A549 (cell line): ENCODE data around the gene COA8. TPM values are rescaled to one million over a fixed set of nuclear protein-coding genes. Genes with fewer than 3 reads are reported as not detected.

Experiments
- ATAC-seq, 2 experiments: fragments of 200-7000 bp in 1 of 2; fragments of >200 bp in 1 of 2; cut with Nextera tagmentation in 1 of 2; cut with Tn5 transposase in 1 of 2; 3 replicates each; pipeline versions ENCODE4 v1.8.0 to v1.9.1; 2018 to 2020; ENCODE audit warnings: mild to moderate bottlenecking in 1 of 2, moderate library complexity in 1 of 2
- CTCF ChIA-PET: fragments of 300-600 bp; sonication (Branson Sonifier 250); formaldehyde crosslinking; extraction: SDS; loops from one replicate; lab custom pipeline; 2021; ENCODE audit warnings: antibody characterized with exemption, inconsistent platforms; lab: Yijun Ruan, JAX
- POLR2A ChIA-PET: fragments of 350-600 bp; formaldehyde crosslinking; extraction: SDS; loops from one replicate; lab custom pipeline; 2021; ENCODE audit warnings: antibody characterized with exemption, inconsistent platforms; lab: Yijun Ruan, JAX
- DNase-seq, 2 experiments: peaks; one replicate each; pipeline versions ENCODE4 v3.0.0 to v3.0.0-alpha.2; 2011 to 2016; ENCODE audit warnings: low read depth in 1 of 2, low spot score in 1 of 2
- FAIRE-seq: peaks from 2 replicates; lab custom pipeline; 2011; peaks lifted over from hg19 to GRCh38; lab: Jason Lieb, UNC
- H3K27ac ChIP-seq, 2 experiments: fragments of >200 bp; sonication (Bioruptor Twin); formaldehyde crosslinking; 3 replicates each; pipeline ENCODE4 v1.5.1; 2016 to 2017
- H3K4me1 ChIP-seq: fragments of >200 bp; sonication (Bioruptor Twin); formaldehyde crosslinking; 3 replicates; pipeline ENCODE4 v1.6.1; 2016
- H3K4me2 ChIP-seq: fragments of >200 bp; sonication (Bioruptor Twin); formaldehyde crosslinking; 3 replicates; pipeline ENCODE4 v1.6.1; 2016
- H3K4me3 ChIP-seq: fragments of >200 bp; sonication (Bioruptor Twin); formaldehyde crosslinking; 3 replicates; pipeline ENCODE4 v1.5.1; 2016
- H3K9me3 ChIP-seq: fragments of >200 bp; sonication (Bioruptor Twin); formaldehyde crosslinking; 3 replicates; pipeline ENCODE4 v1.6.1; 2016
- BCL3 ChIP-seq: fragments of >200 bp; sonication (Bioruptor Twin); formaldehyde crosslinking; IDR thresholded peaks from 3 replicates; pipeline ENCODE4 v1.6.1; 2016
- BHLHE40 ChIP-seq: IDR thresholded peaks from 2 replicates; pipeline ENCODE4 v1.6.1; 2012; ENCODE audit warnings: low read depth, low read length, inconsistent platforms
- CBX8 ChIP-seq: fragments of 200-600 bp; sonication (generic); IDR thresholded peaks from 2 replicates; pipeline ENCODE4 v1.6.1; 2016
- CHD2 ChIP-seq: fragments of 150-350 bp; IDR thresholded peaks from 2 replicates; pipeline ENCODE4 v1.6.1; 2014; ENCODE audit warnings: low read length; ENCODE audit not compliant: partially characterized antibody
- EHF ChIP-seq: fragments of 250-450 bp; sonication (Bioruptor Pico); IDR thresholded peaks from 2 replicates; pipeline ENCODE4 v1.5.0; 2020; ENCODE audit warnings: mild to moderate bottlenecking
- ELK1 ChIP-seq: fragments of 150-350 bp; IDR thresholded peaks from 2 replicates; pipeline ENCODE4 v1.6.1; 2014; ENCODE audit warnings: low read depth, mild to moderate bottlenecking, low read length
- ESRRA ChIP-seq: fragments of 150-350 bp; IDR thresholded peaks from 2 replicates; pipeline ENCODE4 v1.6.1; 2014; ENCODE audit warnings: mild to moderate bottlenecking, low read length, borderline replicate concordance
- FOSB ChIP-seq: fragments of 250-450 bp; sonication (Bioruptor Pico); IDR thresholded peaks from 2 replicates; pipeline ENCODE4 v1.5.0; 2020; ENCODE audit warnings: mild to moderate bottlenecking, moderate library complexity
- FOSL2 ChIP-seq, 2 experiments: fragments of 450-650 bp in 1 of 2; fragments of >200 bp in 1 of 2; sonication (Bioruptor Twin) in 1 of 2; formaldehyde crosslinking; IDR thresholded peaks; 2 replicates each; pipeline versions ENCODE4 v1.5.0 to v1.6.1; 2016 to 2020; ENCODE audit warnings: mild to moderate bottlenecking in 1 of 2, moderate library complexity in 1 of 2
- GATA3 ChIP-seq: IDR thresholded peaks from 2 replicates; pipeline ENCODE4 v1.6.1; 2012; ENCODE audit warnings: borderline replicate concordance
- HDAC2 ChIP-seq: fragments of 200-600 bp; sonication (generic); IDR thresholded peaks from 2 replicates; pipeline ENCODE4 v1.6.1; 2016
- HOXA7 ChIP-seq: fragments of 250-450 bp; sonication (Bioruptor Pico); IDR thresholded peaks from 2 replicates; pipeline ENCODE4 v1.5.0; 2020; ENCODE audit warnings: mild to moderate bottlenecking, moderate library complexity
- KDM1A ChIP-seq: fragments of 200-600 bp; sonication (generic); IDR thresholded peaks from 2 replicates; pipeline ENCODE4 v1.6.1; 2016; ENCODE audit warnings: low read depth, mild to moderate bottlenecking
- PHF8 ChIP-seq: fragments of 200-600 bp; sonication (generic); IDR thresholded peaks from 2 replicates; pipeline ENCODE4 v1.6.1; 2016; ENCODE audit warnings: low read depth, mild to moderate bottlenecking, antibody characterized with exemption, moderate library complexity, borderline replicate concordance
- POLR2A ChIP-seq: IDR thresholded peaks from 2 replicates; pipeline ENCODE4 v1.6.1; 2012; ENCODE audit warnings: mild to moderate bottlenecking, low read length
- POLR2AphosphoS2 ChIP-seq: conservative IDR thresholded peaks from 2 replicates; pipeline ENCODE4 v1.6.1; 2012; ENCODE audit warnings: low read length, improper control_type of control experiment, inconsistent platforms
- REST ChIP-seq: fragments of 200-600 bp; sonication (generic); IDR thresholded peaks from 2 replicates; pipeline ENCODE4 v1.6.1; 2016; ENCODE audit warnings: antibody characterized with exemption, mild to moderate bottlenecking, moderate library complexity
- RFX5 ChIP-seq: fragments of 450-650 bp; IDR thresholded peaks from 2 replicates; pipeline ENCODE4 v1.7.1; 2014; ENCODE audit warnings: antibody characterized with exemption, mild to moderate bottlenecking, moderate library complexity
- TP53 ChIP-seq: fragments of 250-450 bp; sonication (Bioruptor Pico); IDR thresholded peaks from 2 replicates; pipeline ENCODE4 v1.5.0; 2021; ENCODE audit warnings: mild to moderate bottlenecking, moderate library complexity
- ZC3H11A ChIP-seq: fragments of 450-650 bp; IDR thresholded peaks from 2 replicates; pipeline ENCODE4 v1.6.1; 2014; ENCODE audit warnings: antibody characterized with exemption, mild to moderate bottlenecking
- ZNF302 ChIP-seq: fragments of 250-450 bp; sonication (Bioruptor Pico); IDR thresholded peaks from 2 replicates; pipeline ENCODE4 v1.9.0; 2021; ENCODE audit warnings: inconsistent platforms, mild to moderate bottlenecking, moderate library complexity
- ZSCAN20 ChIP-seq: fragments of 250-450 bp; sonication (Bioruptor Pico); IDR thresholded peaks from 2 replicates; pipeline ENCODE4 v1.8.0; 2022; ENCODE audit warnings: mild to moderate bottlenecking, moderate library complexity
- WGBS: methylation state at CpG from one replicate; pipeline ENCODE4 v1.1.6; 2017; ENCODE audit errors: missing lambda C conversion rate; 5-methylcytosine and 5-hydroxymethylcytosine counted together
- polyA plus RNA-seq, 4 experiments: library from polyadenylated mRNA; depleted of rRNA in 3 of 4; stranded (reverse); fragments of >200 nt; fragmentation: RNase III in 1 of 4; extraction: RNeasy Plus Mini Kit Qiagen cat#74134 plus additional on column Dnase treatment in 1 of 4; gene quantifications; 2 replicates in 3 of 4; 3 replicates in 1 of 4; pipeline ENCODE4 v1.2.3, GENCODE V29; 2011 to 2017

Gene COA8
- polyA plus RNA-seq, 2 of the 4 experiments (the other 2 are of a cell fraction) = 29.8 to 34.9 TPM

- peaks cover 18% of the 10 kb centered on the region for H3K4me1 ChIP-seq
- ATAC-seq = no peak
- POLR2A ChIA-PET = no interaction called here
- H3K27ac ChIP-seq = no peak overlapping the region
- H3K4me3 ChIP-seq = no peak overlapping the region
- H3K9me3 ChIP-seq = no peaks in the 10 kb centered on the region
- TF ChIP-seq HDAC2 (no peak), KDM1A (no peak), HOXA7 (CRISPR knock-in tag) (no peak)
- TF ChIP-seq, all 56 proteins: peak for 0
- 81% methylated on average over 18 of the region's 18 CpGs for WGBS
- FAIRE-seq = no peak
- no peak overlapping the region for H3K4me2 ChIP-seq
- CTCF ChIA-PET = interaction anchor here (1.3 to 10.0 kb wide), 3 partner anchors 10 to 26 kb away, joined by 3 to 489 read pairs (median 62); partner anchors contain the start of gene TRMT61A
- DNase-seq = no peak
These were observed 48.0 kb upstream of the COA8 start for GRCh38 chr14:103514596-103515421.

- Histone ChIP-seq H3K9me3 (no peaks in the 10 kb centered on the region), H3K27ac (no peak overlapping the region), H3K4me1 (peaks cover 30% of the 10 kb centered on the region), H3K4me2 (no peak overlapping the region), H3K4me3 (no peak overlapping the region)
- TF ChIP-seq BHLHE40 = no peak
- no peak for TF ChIP-seq POLR2A
- TF ChIP-seq ELK1 = no peak
- TF ChIP-seq ZC3H11A = no peak
- no peak for TF ChIP-seq CBX8
- no peak for TF ChIP-seq FOSB
- no peak for TF ChIP-seq EHF
- no peak for TF ChIP-seq FOSL2 (IDR thresholded peaks at IDR 0.05)
- no peak for TF ChIP-seq FOSL2 (CRISPR knock-in tag; IDR thresholded peaks at IDR 0.05)
- no peak for TF ChIP-seq POLR2AphosphoS2
- no peak for TF ChIP-seq REST
- TF ChIP-seq ESRRA = no peak
- TF ChIP-seq CHD2 = no peak
- TF ChIP-seq ZSCAN20 = no peak
- TF ChIP-seq PHF8 = no peak
- TF ChIP-seq BCL3 = no peak
- no peak for TF ChIP-seq ZNF302 (CRISPR knock-in tag)
- no peak for TF ChIP-seq RFX5
- TF ChIP-seq HOXA7 (CRISPR knock-in tag) = no peak
- TF ChIP-seq GATA3 = no peak
- TF ChIP-seq TP53 (CRISPR knock-in tag) = no peak
- 74% methylated on average over 10 of the region's 10 CpGs for WGBS
- FAIRE-seq = no peak
- POLR2A ChIA-PET = no interaction called here
- CTCF ChIA-PET = interaction anchor here (1.3 to 10.0 kb wide), 5 partner anchors 7 to 43 kb away, joined by 3 to 489 read pairs (median 59); partner anchors contain the start of genes BAG5 and TRMT61A
- DNase-seq = no peak
- no peak for ATAC-seq
These were observed 46.2 kb upstream of the COA8 start for GRCh38 chr14:103516426-103517173.
